CD4-positive, alpha-beta memory T cell (primary cell): ENCODE data around the gene SHISAL1. TPM values are rescaled to one million over a fixed set of nuclear protein-coding genes. Genes with fewer than 3 reads are reported as not detected.

Source experiments
- CTCF ChIA-PET: fragments of 350-600 bp; sonication (Branson Sonifier 250); formaldehyde crosslinking; loops from one replicate; lab custom pipeline; 2021; ENCODE audit warnings: inconsistent platforms; ENCODE audit not compliant: partially characterized antibody; lab: Charles Lee
- POLR2A ChIA-PET: fragments of 350-600 bp; sonication (Branson Sonifier 250); formaldehyde crosslinking; loops from one replicate; lab custom pipeline; 2021; ENCODE audit not compliant: partially characterized antibody; lab: Charles Lee
- DNase-seq, 5 donors: peaks; one replicate each; pipeline versions ENCODE4 v3.0.0 to v3.0.0-alpha.2; 2020 to 2022; ENCODE audit warnings: mixed read lengths in 1 of 5
- H3K27ac ChIP-seq: one replicate; pipeline ENCODE4 v1.7.0; 2013; ENCODE audit warnings: low read depth, low read length
- H3K27me3 ChIP-seq: 2 replicates; pipeline ENCODE4 v1.7.0; 2013; ENCODE audit warnings: mild to moderate bottlenecking, low read length, moderate library complexity; ENCODE audit not compliant: insufficient read depth
- H3K36me3 ChIP-seq: 2 replicates; pipeline ENCODE4 v1.7.0; 2013; ENCODE audit warnings: mild to moderate bottlenecking, low read length, moderate library complexity; ENCODE audit not compliant: insufficient read depth
- H3K4me1 ChIP-seq: 2 replicates; pipeline ENCODE4 v1.7.0; 2013; ENCODE audit warnings: mild to moderate bottlenecking, low read length, moderate library complexity; ENCODE audit not compliant: insufficient read depth
- H3K4me3 ChIP-seq, 2 donors: one replicate each; pipeline ENCODE4 v1.7.0; 2013; ENCODE audit warnings: low read length in 2 of 2, mild to moderate bottlenecking in 1 of 2
- H3K9me3 ChIP-seq, 2 donors: one replicate each; pipeline ENCODE4 v1.7.0; 2013; ENCODE audit warnings: low read length in 2 of 2, control low read depth in 1 of 2; ENCODE audit not compliant: control insufficient read depth in 1 of 2
- H3K27ac Mint-ChIP-seq, 7 donors: one replicate each; pipeline ENCODE4 v1.8.0; 2020 to 2021; ENCODE audit warnings: mixed read lengths in 7 of 7, mild to moderate bottlenecking in 6 of 7, inconsistent platforms in 3 of 7, moderate library complexity in 3 of 7
- H3K27me3 Mint-ChIP-seq, 2 donors: one replicate each; pipeline ENCODE4 v1.8.0; 2020 to 2021; ENCODE audit warnings: mixed read lengths in 2 of 2
- H3K36me3 Mint-ChIP-seq, 2 donors: one replicate each; pipeline ENCODE4 v1.8.0; 2020 to 2021; ENCODE audit warnings: mixed read lengths in 2 of 2, inconsistent platforms in 1 of 2, mild to moderate bottlenecking in 1 of 2
- H3K4me1 Mint-ChIP-seq, 4 donors: one replicate each; pipeline ENCODE4 v1.8.0; 2020 to 2021; ENCODE audit warnings: mixed read lengths in 4 of 4, mild to moderate bottlenecking in 1 of 4
- H3K4me3 Mint-ChIP-seq, 8 donors: one replicate each; pipeline ENCODE4 v1.8.0; 2020 to 2021; ENCODE audit warnings: mixed read lengths in 8 of 8, mild to moderate bottlenecking in 7 of 8, moderate library complexity in 6 of 8, inconsistent platforms in 3 of 8
- H3K9me3 Mint-ChIP-seq, 8 donors: one replicate each; pipeline ENCODE4 v1.8.0; 2020 to 2021; ENCODE audit warnings: mixed read lengths in 8 of 8, mild to moderate bottlenecking in 5 of 8, inconsistent platforms in 3 of 8, moderate library complexity in 1 of 8
- intact Hi-C: fragments of 100-400 bp; cut with micrococcal nuclease; formaldehyde crosslinking; loops from one replicate; pipeline ENCODE4 v1.15.1; 2023
- polyA plus RNA-seq, 2 donors: library from polyadenylated mRNA; unstranded; fragments of 300-500 nt; fragmentation: Illumina TruSeq; gene quantifications; one replicate each; pipeline ENCODE4 v1.2.3, GENCODE V29; 2021
- total RNA-seq, 2 experiments: library from RNA; stranded (reverse); gene quantifications; one replicate each; pipeline ENCODE4 v1.2.3, GENCODE V29; 2021

SHISAL1 gene
- total and polyA plus RNA-seq, 4 experiments from 2014 or later: not detected

- CTCF ChIA-PET: no interaction called here
- H3K4me3 ChIP-seq: no peak overlapping the region
- no peaks in the 10 kb centered on the region for H3K36me3 ChIP-seq
- H3K4me1 ChIP-seq: no peaks in the 10 kb centered on the region
- H3K27ac Mint-ChIP-seq: no peak overlapping the region
- no peak overlapping the region for H3K27ac ChIP-seq
- H3K36me3 Mint-ChIP-seq: no peaks in the 10 kb centered on the region
- no peaks in the 10 kb centered on the region for H3K4me1 Mint-ChIP-seq
- DNase-seq: no peak
- no peaks in the 10 kb centered on the region for H3K9me3 ChIP-seq
- H3K27me3 ChIP-seq: no peaks in the 10 kb centered on the region
- POLR2A ChIA-PET: no interaction called here
- intact Hi-C loops: no loop called here
- H3K4me3 Mint-ChIP-seq: no peak overlapping the region
- H3K27me3 Mint-ChIP-seq: peaks cover 10 to 12% of the 10 kb centered on the region in 2 donors
- peaks cover 0 to 8% (median 3%) of the 10 kb centered on the region in 8 donors for H3K9me3 Mint-ChIP-seq
These were observed 14.2 kb downstream of the SHISAL1 start for GRCh38 chr22:44298406-44299091.

- Histone ChIP-seq H3K9me3 (no peaks in the 10 kb centered on the region), H3K27me3 (no peaks in the 10 kb centered on the region), H3K36me3 (no peaks in the 10 kb centered on the region), H3K27ac (no peak overlapping the region), H3K4me1 (no peaks in the 10 kb centered on the region), H3K4me3 (no peak overlapping the region)
- no peak overlapping the region for H3K4me3 Mint-ChIP-seq
- CTCF ChIA-PET: no interaction called here
- H3K36me3 Mint-ChIP-seq: no peaks in the 10 kb centered on the region
- POLR2A ChIA-PET: no interaction called here
- peaks cover 0 to 8% (median 3%) of the 10 kb centered on the region in 8 donors for H3K9me3 Mint-ChIP-seq
- no peak for DNase-seq
- intact Hi-C loops: no loop called here
- H3K4me1 Mint-ChIP-seq: no peaks in the 10 kb centered on the region
- H3K27ac Mint-ChIP-seq: no peak overlapping the region
- H3K27me3 Mint-ChIP-seq: peaks cover 10 to 12% of the 10 kb centered on the region in 2 donors
These were observed 15.2 kb downstream of the SHISAL1 start for GRCh38 chr22:44297470-44298061.

GRCh38 chr22:44295406-44295805, 17.3 kb downstream of the SHISAL1 start:
- Histone ChIP-seq H3K4me3 (no peak overlapping the region), H3K9me3 (no peaks in the 10 kb centered on the region), H3K4me1 (no peaks in the 10 kb centered on the region), H3K27me3 (no peaks in the 10 kb centered on the region), H3K36me3 (no peaks in the 10 kb centered on the region), H3K27ac (no peak overlapping the region)
- Mint-ChIP-seq H3K9me3 (peaks cover 0 to 8% (median 3%) of the 10 kb centered on the region in 8 donors), H3K27ac (no peak overlapping the region), H3K4me3 (no peak overlapping the region), H3K36me3 (no peaks in the 10 kb centered on the region), H3K27me3 (peaks cover 5 to 6% of the 10 kb centered on the region in 2 donors), H3K4me1 (no peaks in the 10 kb centered on the region)
- ChIA-PET POLR2A (no interaction called here), CTCF (no interaction called here)
- intact Hi-C loops: no loop called here
- no peak for DNase-seq

- Histone ChIP-seq H3K36me3 (no peaks in the 10 kb centered on the region), H3K27me3 (no peaks in the 10 kb centered on the region), H3K27ac (no peak overlapping the region), H3K4me1 (no peaks in the 10 kb centered on the region), H3K9me3 (no peaks in the 10 kb centered on the region), H3K4me3 (no peak overlapping the region)
- DNase-seq: no peak
- Mint-ChIP-seq H3K9me3 (peaks cover 0 to 8% (median 3%) of the 10 kb centered on the region in 8 donors), H3K36me3 (no peaks in the 10 kb centered on the region), H3K27me3 (no peaks in the 10 kb centered on the region), H3K4me3 (no peak overlapping the region), H3K27ac (peak overlapping the region in 1 of 7 donors; percentile 37), H3K4me1 (no peaks in the 10 kb centered on the region)
- intact Hi-C loops: no loop called here
- ChIA-PET POLR2A (no interaction called here), CTCF (no interaction called here)
These were observed 18.9 kb downstream of the SHISAL1 start for GRCh38 chr22:44293876-44294275.

- H3K4me3 Mint-ChIP-seq: no peak overlapping the region
- Histone ChIP-seq H3K9me3 (no peaks in the 10 kb centered on the region), H3K36me3 (no peaks in the 10 kb centered on the region), H3K4me3 (no peak overlapping the region), H3K27me3 (no peaks in the 10 kb centered on the region), H3K27ac (no peak overlapping the region), H3K4me1 (no peaks in the 10 kb centered on the region)
- DNase-seq: no peak
- no peaks in the 10 kb centered on the region for H3K36me3 Mint-ChIP-seq
- ChIA-PET POLR2A (no interaction called here), CTCF (no interaction called here)
- H3K27me3 Mint-ChIP-seq: peaks cover 2 to 3% of the 10 kb centered on the region in 2 donors
- intact Hi-C loops: no loop called here
- peak overlapping the region in 1 of 7 donors; percentile 48 for H3K27ac Mint-ChIP-seq
- H3K4me1 Mint-ChIP-seq: no peaks in the 10 kb centered on the region
- H3K9me3 Mint-ChIP-seq: peaks cover 0 to 8% (median 3%) of the 10 kb centered on the region in 8 donors
These were observed 19.7 kb downstream of the SHISAL1 start for GRCh38 chr22:44293034-44293433.

- Histone ChIP-seq H3K4me1 (no peaks in the 10 kb centered on the region), H3K27ac (no peak overlapping the region), H3K36me3 (no peaks in the 10 kb centered on the region), H3K27me3 (no peaks in the 10 kb centered on the region), H3K4me3 (no peak overlapping the region), H3K9me3 (no peaks in the 10 kb centered on the region)
- Mint-ChIP-seq H3K27ac (no peak overlapping the region), H3K9me3 (peaks cover 0 to 8% (median 3%) of the 10 kb centered on the region in 8 donors), H3K4me1 (no peaks in the 10 kb centered on the region), H3K27me3 (peaks cover 2 to 3% of the 10 kb centered on the region in 2 donors), H3K4me3 (no peak overlapping the region), H3K36me3 (no peaks in the 10 kb centered on the region)
- DNase-seq: no peak
- ChIA-PET CTCF (no interaction called here), POLR2A (no interaction called here)
- intact Hi-C loops: no loop called here
These were observed 20.2 kb downstream of the SHISAL1 start for GRCh38 chr22:44292521-44292920.

GRCh38 chr22:44291674-44292360, 20.9 kb downstream of the SHISAL1 start:
- Histone ChIP-seq H3K4me1 (no peaks in the 10 kb centered on the region), H3K27me3 (no peaks in the 10 kb centered on the region), H3K9me3 (no peaks in the 10 kb centered on the region), H3K36me3 (no peaks in the 10 kb centered on the region), H3K4me3 (no peak overlapping the region), H3K27ac (no peak overlapping the region)
- Mint-ChIP-seq H3K4me3 (no peak overlapping the region), H3K9me3 (peaks cover 0 to 8% (median 3%) of the 10 kb centered on the region in 8 donors), H3K4me1 (no peaks in the 10 kb centered on the region), H3K36me3 (no peaks in the 10 kb centered on the region), H3K27ac (no peak overlapping the region), H3K27me3 (peaks cover 3 to 4% of the 10 kb centered on the region in 2 donors)
- ChIA-PET CTCF (no interaction called here), POLR2A (no interaction called here)
- no peak for DNase-seq
- intact Hi-C loops: no loop called here
